Colonic mucosa (tissue), 4 donors: ENCODE measurements around the gene G0S2. TPM values are rescaled to one million over a fixed set of nuclear protein-coding genes. Genes with fewer than 3 reads are reported as not detected.
"Not testable (repeated sequence)": the region's sequence is repeated elsewhere in the genome, so short reads cannot be mapped to it uniquely, and the experiment has no call there.

Source experiments
- DNase-seq: peaks from one replicate; pipeline ENCODE4 v3.0.0-alpha.2; 2020
- H3K27ac ChIP-seq: fragments of 200-600 bp; one replicate; pipeline ENCODE4 v1.8.0; 2021
- H3K27me3 ChIP-seq: fragments of 200-600 bp; one replicate; pipeline ENCODE4 v1.8.0; 2021
- H3K36me3 ChIP-seq: fragments of 200-600 bp; one replicate; pipeline ENCODE4 v1.8.0; 2021
- H3K4me1 ChIP-seq: fragments of 200-600 bp; one replicate; pipeline ENCODE4 v1.8.0; 2021; ENCODE audit warnings: mild to moderate bottlenecking
- H3K4me3 ChIP-seq: fragments of 200-600 bp; one replicate; pipeline ENCODE4 v1.8.0; 2021
- H3K9ac ChIP-seq, 2 donors: one replicate each; pipeline ENCODE4 v1.7.0; 2013; ENCODE audit warnings: control low read depth in 2 of 2, low read depth in 2 of 2, low read length in 2 of 2
- H3K9me3 ChIP-seq: fragments of 200-600 bp; one replicate; pipeline ENCODE4 v1.8.0; 2021
- CTCF ChIP-seq: fragments of 200-600 bp; IDR thresholded peaks from one replicate; pipeline ENCODE4 v1.8.0; 2022; ENCODE audit warnings: antibody characterized with exemption, mild to moderate bottlenecking
- intact Hi-C: fragments of 100-400 bp; cut with DNase I; formaldehyde crosslinking; loops from one replicate; pipeline ENCODE4 v1.14.1; 2022
- total RNA-seq, 2 donors: library from RNA; stranded (reverse); fragmentation: NEBNext Ultra II Directional in 1 of 2; extraction: Animal tissue kit (Norgen Biotek cat#: 25700) in 1 of 2; gene quantifications; one replicate each; pipeline ENCODE4 v1.2.1, GENCODE V29; 2021
- donor health status: healthy.
- donor health status: DM: no; HTN: no; CAD: no.
- donor health status: DM: no; HTN: no; CAD: no.

G0S2 gene
- total RNA-seq, 2 donors from 2014 or later = 24.3 to 24.7 TPM

GRCh38 chr1:209696673-209697072, 21.5 kb downstream of the G0S2 start:
- H3K36me3 ChIP-seq = no peaks in the 10 kb centered on the region
- H3K4me1 ChIP-seq = no peaks in the 10 kb centered on the region
- no peaks in the 10 kb centered on the region for H3K9me3 ChIP-seq
- no peaks in the 10 kb centered on the region for H3K27me3 ChIP-seq
- no peak overlapping the region for H3K27ac ChIP-seq
- no peak for DNase-seq
- H3K4me3 ChIP-seq = no peak overlapping the region
- TF ChIP-seq CTCF = no peak
- no peak overlapping the region for H3K9ac ChIP-seq
- intact Hi-C loops = no loop called here

GRCh38 chr1:209697126-209697525, 21.9 kb downstream of the G0S2 start:
- no peaks in the 10 kb centered on the region for H3K27me3 ChIP-seq
- no peak for DNase-seq
- no peak overlapping the region for H3K27ac ChIP-seq
- H3K4me3 ChIP-seq = no peak overlapping the region
- intact Hi-C loops = no loop called here
- H3K9ac ChIP-seq = no peak overlapping the region
- H3K9me3 ChIP-seq = no peaks in the 10 kb centered on the region
- H3K36me3 ChIP-seq = no peaks in the 10 kb centered on the region
- no peaks in the 10 kb centered on the region for H3K4me1 ChIP-seq
- TF ChIP-seq CTCF = no peak

DNA sequence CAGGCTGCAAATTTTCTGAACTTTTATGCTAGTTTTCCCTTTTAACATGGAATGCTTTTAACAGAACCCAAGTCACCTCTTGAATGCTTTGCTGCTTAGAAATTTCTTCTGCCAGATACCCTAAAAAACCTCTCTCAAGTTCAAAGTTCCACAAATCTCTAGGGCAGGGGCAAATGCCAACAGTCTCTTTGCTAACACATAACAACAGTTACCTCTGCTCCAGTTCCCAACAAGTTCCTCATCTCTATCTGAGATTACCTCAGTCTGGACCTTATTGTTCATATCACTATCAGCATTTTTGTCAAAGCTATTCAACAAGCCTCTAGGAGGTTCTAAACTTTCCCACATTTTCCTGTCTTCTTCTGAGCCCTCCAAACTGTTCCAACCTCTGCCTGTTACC, 25.5 kb downstream of the G0S2 start:
- DNase-seq, H3K27ac ChIP-seq, H3K9me3 ChIP-seq, H3K27me3 ChIP-seq, intact Hi-C loops, H3K4me3 ChIP-seq, H3K9ac ChIP-seq, H3K4me1 ChIP-seq, H3K36me3 ChIP-seq: not testable (repeated sequence)

DNA sequence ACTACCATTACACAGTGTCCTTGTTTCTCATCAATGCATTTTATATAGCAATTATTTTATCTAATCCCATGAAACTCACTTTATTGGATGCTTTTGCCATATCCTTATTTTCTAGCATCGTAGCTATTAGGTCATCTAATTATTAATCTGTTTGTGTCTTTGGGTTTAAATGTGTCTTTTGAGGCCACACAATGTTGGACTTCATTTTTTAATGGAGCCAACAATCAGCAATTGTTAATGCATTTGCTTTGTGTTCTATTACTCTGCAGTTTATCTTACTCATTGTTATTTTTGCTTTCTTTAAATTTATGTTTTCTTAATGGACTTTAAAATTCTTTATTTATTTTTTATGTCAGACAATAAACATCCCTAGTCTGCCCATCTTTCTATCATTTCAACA, 27.6 kb downstream of the G0S2 start:
- Histone ChIP-seq H3K36me3 (no peaks in the 10 kb centered on the region), H3K4me3 (no peak overlapping the region), H3K27ac (no peak overlapping the region), H3K27me3 (no peaks in the 10 kb centered on the region), H3K4me1 (no peaks in the 10 kb centered on the region), H3K9me3 (no peaks in the 10 kb centered on the region), H3K9ac (no peak overlapping the region)
- no peak for TF ChIP-seq CTCF
- DNase-seq = no peak
- intact Hi-C loops = no loop called here

DNA sequence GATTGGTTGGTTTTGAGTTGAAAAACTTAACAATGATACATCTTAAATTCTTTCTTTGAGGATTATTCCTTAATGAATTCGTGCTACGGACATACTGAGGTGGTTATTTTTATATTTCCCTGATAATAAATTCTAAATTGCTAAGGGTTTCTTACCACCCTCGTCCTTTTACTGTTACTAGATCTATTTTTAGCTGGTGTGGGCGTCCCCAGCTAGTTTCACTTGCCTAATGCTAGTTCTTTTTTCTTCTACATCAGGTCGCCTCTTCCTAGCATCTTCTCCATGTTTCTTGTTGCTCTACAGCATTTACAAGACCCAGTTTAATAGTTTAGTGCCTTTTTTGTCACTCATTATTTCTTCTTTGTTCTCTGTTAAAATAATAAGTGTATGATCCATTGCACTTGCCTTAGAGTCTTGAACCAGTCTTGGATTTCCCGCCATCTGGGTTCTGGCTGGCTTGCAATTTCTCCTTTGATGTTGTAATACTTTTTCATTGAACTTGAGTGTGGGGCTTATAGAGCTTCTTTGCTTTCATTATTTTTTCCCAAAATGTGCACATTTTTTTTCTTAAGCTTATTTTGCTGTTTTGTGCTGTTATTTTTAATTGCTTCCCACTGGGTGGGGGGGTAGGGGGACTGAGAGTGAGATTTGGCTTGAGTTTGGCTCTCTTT, 28.8 kb downstream of the G0S2 start:
- Histone ChIP-seq H3K4me3 (no peak overlapping the region), H3K27ac (no peak overlapping the region), H3K4me1 (no peaks in the 10 kb centered on the region), H3K27me3 (no peaks in the 10 kb centered on the region), H3K9ac (no peak overlapping the region), H3K9me3 (no peaks in the 10 kb centered on the region), H3K36me3 (no peaks in the 10 kb centered on the region)
- intact Hi-C loops = no loop called here
- TF ChIP-seq CTCF = no peak
- no peak for DNase-seq

GRCh38 chr1:209704584-209704983, 29.4 kb downstream of the G0S2 start, which contains the start of gene HSD11B1:
Gene HSD11B1, plus strand, starts transcription at chr1:209704846. Its CDS starts 97 bp downstream, at chr1:209704943.
- H3K27ac ChIP-seq = no peak within 1 kb of the TSS
- H3K9me3 ChIP-seq = no peaks in the 10 kb centered on the region
- H3K36me3 ChIP-seq = no peaks in the 10 kb centered on the region
- no peak within 1 kb of the TSS for H3K4me3 ChIP-seq
- DNase-seq = peak; percentile 61
- no peaks in the 10 kb centered on the region for H3K27me3 ChIP-seq
- no peak within 1 kb of the TSS for H3K9ac ChIP-seq
- H3K4me1 ChIP-seq = no peaks in the 10 kb centered on the region
- intact Hi-C loops = no loop called here
- TF ChIP-seq CTCF = no peak
